Ishikawa (cell line): ENCODE data around the gene FTO.

Experiments used
- CEBPB ChIP-seq: IDR thresholded peaks from 2 replicates; pipeline ENCODE4 v1.6.1; 2012
- CREB1 ChIP-seq: IDR thresholded peaks from 2 replicates; pipeline ENCODE4 v1.6.1; 2012; ENCODE audit warnings: low read depth
- EGR1 ChIP-seq: IDR thresholded peaks from 2 replicates; pipeline ENCODE4 v1.6.1; 2012
- EP300 ChIP-seq: IDR thresholded peaks from 2 replicates; pipeline ENCODE4 v1.6.1; 2012; ENCODE audit warnings: borderline replicate concordance
- FOXM1 ChIP-seq: IDR thresholded peaks from 2 replicates; pipeline ENCODE4 v1.6.1; 2012; ENCODE audit warnings: low read depth, borderline replicate concordance
- MAX ChIP-seq: IDR thresholded peaks from 2 replicates; pipeline ENCODE4 v1.6.1; 2012
- NFIC ChIP-seq: IDR thresholded peaks from 2 replicates; pipeline ENCODE4 v1.6.1; 2012
- RAD21 ChIP-seq: IDR thresholded peaks from 2 replicates; pipeline ENCODE4 v1.6.1; 2012; ENCODE audit warnings: low read depth
- TAF1 ChIP-seq: IDR thresholded peaks from 2 replicates; pipeline ENCODE4 v1.6.1; 2012; ENCODE audit warnings: low read depth, mild to moderate bottlenecking
- TCF12 ChIP-seq: IDR thresholded peaks from 2 replicates; pipeline ENCODE4 v1.6.1; 2012; ENCODE audit warnings: low read depth
- TEAD4 ChIP-seq: IDR thresholded peaks from 2 replicates; pipeline ENCODE4 v1.6.1; 2012
- YY1 ChIP-seq: IDR thresholded peaks from 2 replicates; pipeline ENCODE4 v1.6.1; 2012; ENCODE audit warnings: low read depth
- ZBTB7A ChIP-seq: IDR thresholded peaks from 2 replicates; pipeline ENCODE4 v1.6.1; 2012; ENCODE audit warnings: low read depth
- TF ChIP-seq, protein P1 (sequence below): IDR thresholded peaks from 2 replicates; pipeline ENCODE4 v1.6.1; 2012; ENCODE audit warnings: low read depth, mild to moderate bottlenecking
- TF ChIP-seq, protein P2 (sequence below): IDR thresholded peaks from 2 replicates; pipeline ENCODE4 v1.6.1; 2012

Gene FTO

DNA sequence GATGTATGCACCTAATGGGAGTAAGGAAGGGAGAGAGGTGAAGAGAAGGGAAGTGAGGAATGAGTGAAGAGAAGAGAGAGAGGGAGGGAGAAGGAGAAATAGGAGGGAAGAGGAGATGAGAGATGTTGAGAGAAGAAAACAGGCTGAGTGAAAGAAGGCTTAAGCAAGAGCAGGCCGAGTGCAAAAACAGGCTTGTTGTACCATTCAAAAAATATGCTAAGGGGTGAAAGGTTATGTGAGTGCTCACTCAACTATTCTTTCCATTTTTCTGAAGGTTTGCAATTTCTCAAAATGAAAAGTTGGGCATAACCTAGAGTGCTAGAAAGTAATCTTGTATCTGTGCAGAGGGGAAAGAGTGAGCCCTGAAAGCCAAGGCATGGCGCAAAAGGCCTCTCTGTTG lies 23.2 kb upstream of the FTO start:
- TF ChIP-seq CEBPB (no peak), ZBTB7A (no peak), EGR1 (no peak), YY1 (no peak), CREB1 (no peak), FOXM1 (no peak), MAX (no peak), EP300 (no peak), TAF1 (no peak), RAD21 (no peak), NFIC (no peak), TEAD4 (no peak), TCF12 (no peak)
- TF ChIP-seq, protein P1, sequence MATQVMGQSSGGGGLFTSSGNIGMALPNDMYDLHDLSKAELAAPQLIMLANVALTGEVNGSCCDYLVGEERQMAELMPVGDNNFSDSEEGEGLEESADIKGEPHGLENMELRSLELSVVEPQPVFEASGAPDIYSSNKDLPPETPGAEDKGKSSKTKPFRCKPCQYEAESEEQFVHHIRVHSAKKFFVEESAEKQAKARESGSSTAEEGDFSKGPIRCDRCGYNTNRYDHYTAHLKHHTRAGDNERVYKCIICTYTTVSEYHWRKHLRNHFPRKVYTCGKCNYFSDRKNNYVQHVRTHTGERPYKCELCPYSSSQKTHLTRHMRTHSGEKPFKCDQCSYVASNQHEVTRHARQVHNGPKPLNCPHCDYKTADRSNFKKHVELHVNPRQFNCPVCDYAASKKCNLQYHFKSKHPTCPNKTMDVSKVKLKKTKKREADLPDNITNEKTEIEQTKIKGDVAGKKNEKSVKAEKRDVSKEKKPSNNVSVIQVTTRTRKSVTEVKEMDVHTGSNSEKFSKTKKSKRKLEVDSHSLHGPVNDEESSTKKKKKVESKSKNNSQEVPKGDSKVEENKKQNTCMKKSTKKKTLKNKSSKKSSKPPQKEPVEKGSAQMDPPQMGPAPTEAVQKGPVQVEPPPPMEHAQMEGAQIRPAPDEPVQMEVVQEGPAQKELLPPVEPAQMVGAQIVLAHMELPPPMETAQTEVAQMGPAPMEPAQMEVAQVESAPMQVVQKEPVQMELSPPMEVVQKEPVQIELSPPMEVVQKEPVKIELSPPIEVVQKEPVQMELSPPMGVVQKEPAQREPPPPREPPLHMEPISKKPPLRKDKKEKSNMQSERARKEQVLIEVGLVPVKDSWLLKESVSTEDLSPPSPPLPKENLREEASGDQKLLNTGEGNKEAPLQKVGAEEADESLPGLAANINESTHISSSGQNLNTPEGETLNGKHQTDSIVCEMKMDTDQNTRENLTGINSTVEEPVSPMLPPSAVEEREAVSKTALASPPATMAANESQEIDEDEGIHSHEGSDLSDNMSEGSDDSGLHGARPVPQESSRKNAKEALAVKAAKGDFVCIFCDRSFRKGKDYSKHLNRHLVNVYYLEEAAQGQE, result no peak
- TF ChIP-seq, protein P2, sequence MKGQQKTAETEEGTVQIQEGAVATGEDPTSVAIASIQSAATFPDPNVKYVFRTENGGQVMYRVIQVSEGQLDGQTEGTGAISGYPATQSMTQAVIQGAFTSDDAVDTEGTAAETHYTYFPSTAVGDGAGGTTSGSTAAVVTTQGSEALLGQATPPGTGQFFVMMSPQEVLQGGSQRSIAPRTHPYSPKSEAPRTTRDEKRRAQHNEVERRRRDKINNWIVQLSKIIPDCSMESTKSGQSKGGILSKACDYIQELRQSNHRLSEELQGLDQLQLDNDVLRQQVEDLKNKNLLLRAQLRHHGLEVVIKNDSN, result no peak

- no peak for TF ChIP-seq NFIC
- no peak for TF ChIP-seq RAD21
- no peak for TF ChIP-seq YY1
- TF ChIP-seq MAX, result no peak
- no peak for TF ChIP-seq ZBTB7A
- no peak for TF ChIP-seq CREB1
- no peak for TF ChIP-seq CEBPB
- TF ChIP-seq, protein P2, result no peak
- TF ChIP-seq TAF1, result no peak
- TF ChIP-seq EP300, result no peak
Measured at GRCh38 chr16:53681354-53681753, 22.6 kb upstream of the FTO start.

DNA sequence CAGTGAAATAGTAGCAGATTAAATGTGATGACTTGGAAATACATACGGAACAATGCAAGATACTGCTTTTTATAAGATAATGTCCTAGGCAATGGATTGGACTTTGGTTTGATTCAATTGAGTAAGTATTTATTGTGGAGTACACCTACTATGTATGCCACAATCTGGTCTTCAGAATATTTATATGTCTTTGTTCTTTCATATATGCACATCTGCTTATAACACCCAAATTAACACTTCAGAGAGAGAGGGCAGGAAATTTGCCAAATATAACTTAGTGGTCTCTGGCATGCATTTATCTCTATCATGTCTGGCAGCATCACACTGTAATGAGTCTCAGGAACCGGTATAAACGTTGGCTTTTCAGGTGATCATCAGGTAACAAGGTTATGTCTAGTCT lies 17.2 kb upstream of the FTO start:
- TF ChIP-seq EP300 (no peak), EGR1 (no peak), RAD21 (no peak), TCF12 (no peak), TAF1 (no peak), CEBPB (no peak), MAX (no peak), YY1 (no peak), ZBTB7A (no peak), CREB1 (no peak)
- TF ChIP-seq, protein P2, result no peak

GRCh38 chr16:53689636-53690035 lies 14.3 kb upstream of the FTO start:
- TF ChIP-seq RAD21 (no peak), YY1 (no peak), CEBPB (no peak), TAF1 (no peak), EP300 (no peak), EGR1 (no peak), CREB1 (no peak), NFIC (no peak), ZBTB7A (no peak)
- TF ChIP-seq, protein P2, result no peak

- TF ChIP-seq EP300, result no peak
- no peak for TF ChIP-seq CEBPB
- TF ChIP-seq ZBTB7A, result no peak
- TF ChIP-seq NFIC, result no peak
- no peak for TF ChIP-seq TEAD4
- no peak for TF ChIP-seq YY1
- no peak for TF ChIP-seq RAD21
- TF ChIP-seq, protein P1, result no peak
- TF ChIP-seq CREB1, result no peak
- TF ChIP-seq MAX, result no peak
- TF ChIP-seq, protein P2, result no peak
- TF ChIP-seq TCF12, result no peak
- no peak for TF ChIP-seq FOXM1
- TF ChIP-seq TAF1, result no peak
Measured at GRCh38 chr16:53690771-53691170, 13.2 kb upstream of the FTO start.
